IPS-15b (cell line): ENCODE measurements around the gene SLC46A2.

ENCODE experiments used
- H3K27me3 ChIP-seq: one replicate; pipeline ENCODE4 v1.6.1; 2013; ENCODE audit warnings: low read length; ENCODE audit not compliant: control insufficient read depth, insufficient read depth
- H3K36me3 ChIP-seq: one replicate; pipeline ENCODE4 v1.6.1; 2013; ENCODE audit warnings: low read length; ENCODE audit not compliant: control insufficient read depth, insufficient read depth
- H3K4me1 ChIP-seq: one replicate; pipeline ENCODE4 v1.6.1; 2013; ENCODE audit warnings: mild to moderate bottlenecking, low read length; ENCODE audit not compliant: control insufficient read depth, insufficient read depth
- H3K4me3 ChIP-seq: one replicate; pipeline ENCODE4 v1.5.1; 2013; ENCODE audit warnings: low read depth, low read length
- H3K9ac ChIP-seq: one replicate; pipeline ENCODE4 v1.6.1; 2013; ENCODE audit warnings: low read depth, mild to moderate bottlenecking, low read length
- H3K9me3 ChIP-seq: one replicate; pipeline ENCODE4 v1.6.1; 2013; ENCODE audit warnings: mild to moderate bottlenecking, low read length; ENCODE audit not compliant: control insufficient read depth, insufficient read depth

The SLC46A2 gene

GRCh38 chr9:112838342-112838741 is 52.3 kb downstream of the SLC46A2 start:
- no peaks in the 10 kb centered on the region for H3K27me3 ChIP-seq
- no peaks in the 10 kb centered on the region for H3K4me1 ChIP-seq
- H3K9ac ChIP-seq, result no peak overlapping the region
- no peaks in the 10 kb centered on the region for H3K9me3 ChIP-seq
- H3K4me3 ChIP-seq, result no peak overlapping the region
- H3K36me3 ChIP-seq, result peaks cover 5% of the 10 kb centered on the region

GRCh38 chr9:112836394-112836793 is 54.3 kb downstream of the SLC46A2 start:
- no peak overlapping the region for H3K4me3 ChIP-seq
- H3K27me3 ChIP-seq, result no peaks in the 10 kb centered on the region
- no peaks in the 10 kb centered on the region for H3K9me3 ChIP-seq
- no peak overlapping the region for H3K9ac ChIP-seq
- H3K4me1 ChIP-seq, result no peaks in the 10 kb centered on the region
- H3K36me3 ChIP-seq, result peaks cover 5% of the 10 kb centered on the region

- Histone ChIP-seq H3K4me1 (no peaks in the 10 kb centered on the region), H3K9me3 (no peaks in the 10 kb centered on the region), H3K27me3 (no peaks in the 10 kb centered on the region), H3K9ac (no peak overlapping the region), H3K4me3 (no peak overlapping the region), H3K36me3 (no peaks in the 10 kb centered on the region)
These were observed 57.6 kb downstream of the SLC46A2 start for GRCh38 chr9:112833081-112833480.

- no peaks in the 10 kb centered on the region for H3K27me3 ChIP-seq
- no peaks in the 10 kb centered on the region for H3K36me3 ChIP-seq
- no peaks in the 10 kb centered on the region for H3K9me3 ChIP-seq
- H3K9ac ChIP-seq, result no peak overlapping the region
- no peaks in the 10 kb centered on the region for H3K4me1 ChIP-seq
- H3K4me3 ChIP-seq, result no peak overlapping the region
These were observed 58.7 kb downstream of the SLC46A2 start for GRCh38 chr9:112831969-112832368.

GRCh38 chr9:112831281-112831851 is 59.3 kb downstream of the SLC46A2 start:
- no peaks in the 10 kb centered on the region for H3K9me3 ChIP-seq
- no peak overlapping the region for H3K4me3 ChIP-seq
- H3K27me3 ChIP-seq, result no peaks in the 10 kb centered on the region
- H3K4me1 ChIP-seq, result no peaks in the 10 kb centered on the region
- no peak overlapping the region for H3K9ac ChIP-seq
- no peaks in the 10 kb centered on the region for H3K36me3 ChIP-seq
